ENCODE measurements around the gene NTM.

DNA sequence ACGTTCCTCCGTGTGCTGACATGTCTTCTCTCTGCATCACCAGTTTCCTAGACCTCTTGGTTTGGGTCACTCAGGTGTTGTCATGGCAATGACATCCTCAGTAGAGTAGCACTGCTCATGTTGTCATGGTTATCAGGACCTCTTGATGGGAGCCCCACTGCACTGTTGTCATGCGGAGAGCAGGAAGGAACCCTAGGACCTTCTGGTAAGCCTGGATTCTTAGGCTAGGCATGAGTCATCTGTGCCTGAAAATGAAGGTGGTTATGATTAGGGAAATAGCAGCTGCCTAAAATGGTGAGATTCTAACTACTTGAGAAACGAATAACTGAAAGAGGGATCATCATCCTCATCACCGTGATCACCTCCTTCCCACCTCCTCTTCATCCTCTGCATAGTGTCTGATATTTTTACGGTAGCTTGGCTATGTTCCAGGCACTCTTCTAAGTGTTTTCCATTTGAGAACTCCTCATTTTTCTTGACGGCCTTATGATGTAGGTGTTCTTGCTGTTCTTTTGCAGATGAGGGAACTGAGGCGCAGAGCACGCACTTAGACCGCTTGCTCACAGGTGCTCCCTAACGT is 858.4 kb downstream of the NTM start:
- TF ChIP-seq POLR2AphosphoS5 (IDR thresholded peaks at IDR 0.05) (no peak), POLR2A (IDR thresholded peaks at IDR 0.05) (no peak)
- TF ChIP-seq, protein P1, sequence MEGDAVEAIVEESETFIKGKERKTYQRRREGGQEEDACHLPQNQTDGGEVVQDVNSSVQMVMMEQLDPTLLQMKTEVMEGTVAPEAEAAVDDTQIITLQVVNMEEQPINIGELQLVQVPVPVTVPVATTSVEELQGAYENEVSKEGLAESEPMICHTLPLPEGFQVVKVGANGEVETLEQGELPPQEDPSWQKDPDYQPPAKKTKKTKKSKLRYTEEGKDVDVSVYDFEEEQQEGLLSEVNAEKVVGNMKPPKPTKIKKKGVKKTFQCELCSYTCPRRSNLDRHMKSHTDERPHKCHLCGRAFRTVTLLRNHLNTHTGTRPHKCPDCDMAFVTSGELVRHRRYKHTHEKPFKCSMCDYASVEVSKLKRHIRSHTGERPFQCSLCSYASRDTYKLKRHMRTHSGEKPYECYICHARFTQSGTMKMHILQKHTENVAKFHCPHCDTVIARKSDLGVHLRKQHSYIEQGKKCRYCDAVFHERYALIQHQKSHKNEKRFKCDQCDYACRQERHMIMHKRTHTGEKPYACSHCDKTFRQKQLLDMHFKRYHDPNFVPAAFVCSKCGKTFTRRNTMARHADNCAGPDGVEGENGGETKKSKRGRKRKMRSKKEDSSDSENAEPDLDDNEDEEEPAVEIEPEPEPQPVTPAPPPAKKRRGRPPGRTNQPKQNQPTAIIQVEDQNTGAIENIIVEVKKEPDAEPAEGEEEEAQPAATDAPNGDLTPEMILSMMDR (IDR thresholded peaks at IDR 0.05), result no peak

Data from breast epithelium (tissue), 3 donors.